Trophoblast cell (in vitro differentiated cells and primary cell): ENCODE measurements around the gene SPPL3.

Experiments used
- DNase-seq, 2 donors: peaks; one replicate each; pipeline ENCODE4 v3.0.0-alpha.2; 2016
- H2AFZ ChIP-seq: 2 replicates; pipeline ENCODE4 v1.6.1; 2013; ENCODE audit warnings: low read length, moderate library complexity, mild to moderate bottlenecking; ENCODE audit not compliant: insufficient read depth, poor library complexity
- H2AK5ac ChIP-seq: 2 replicates; pipeline ENCODE4 v1.6.1; 2013; ENCODE audit warnings: mild to moderate bottlenecking, low read length
- H2BK120ac ChIP-seq: 2 replicates; pipeline ENCODE4 v1.6.1; 2013; ENCODE audit warnings: low read length, mild to moderate bottlenecking, moderate library complexity; ENCODE audit not compliant: insufficient read depth, poor library complexity
- H2BK12ac ChIP-seq: 2 replicates; pipeline ENCODE4 v1.6.1; 2013; ENCODE audit warnings: mild to moderate bottlenecking, low read length, moderate library complexity
- H2BK5ac ChIP-seq: 2 replicates; pipeline ENCODE4 v1.6.1; 2013; ENCODE audit warnings: low read length, low read depth, moderate library complexity, mild to moderate bottlenecking; ENCODE audit not compliant: poor library complexity
- H3K14ac ChIP-seq: 2 replicates; pipeline ENCODE4 v1.6.1; 2013; ENCODE audit warnings: mild to moderate bottlenecking, low read length
- H3K18ac ChIP-seq: 2 replicates; pipeline ENCODE4 v1.6.1; 2013; ENCODE audit warnings: mild to moderate bottlenecking, low read length
- H3K23ac ChIP-seq: 2 replicates; pipeline ENCODE4 v1.6.1; 2013; ENCODE audit warnings: low read length
- H3K27ac ChIP-seq: 2 replicates; pipeline ENCODE4 v1.5.1; 2013; ENCODE audit warnings: low read depth, mild to moderate bottlenecking, inconsistent platforms, low read length, moderate library complexity
- H3K27me3 ChIP-seq: 2 replicates; pipeline ENCODE4 v1.6.1; 2013; ENCODE audit warnings: inconsistent platforms, mild to moderate bottlenecking, low read length, moderate library complexity; ENCODE audit not compliant: insufficient read depth
- H3K36me3 ChIP-seq, 2 experiments: 1 replicate in 1 of 2; 2 replicates in 1 of 2; pipeline ENCODE4 v1.6.1; 2013; ENCODE audit warnings: low read length in 2 of 2, mild to moderate bottlenecking in 2 of 2, moderate library complexity in 1 of 2; ENCODE audit not compliant: insufficient read depth in 2 of 2, control insufficient read depth in 1 of 2
- H3K4ac ChIP-seq: 2 replicates; pipeline ENCODE4 v1.6.1; 2013; ENCODE audit warnings: low read depth, mild to moderate bottlenecking, low read length, moderate library complexity
- H3K4me1 ChIP-seq, 2 experiments: 1 replicate in 1 of 2; 2 replicates in 1 of 2; pipeline ENCODE4 v1.6.1; 2013; ENCODE audit warnings: low read length in 2 of 2, mild to moderate bottlenecking in 2 of 2, moderate library complexity in 1 of 2; ENCODE audit not compliant: insufficient read depth in 2 of 2, control insufficient read depth in 1 of 2
- H3K4me2 ChIP-seq: 2 replicates; pipeline ENCODE4 v1.6.1; 2013; ENCODE audit warnings: inconsistent platforms, mild to moderate bottlenecking, low read length, moderate library complexity
- H3K4me3 ChIP-seq: 2 replicates; pipeline ENCODE4 v1.5.1; 2013; ENCODE audit warnings: mild to moderate bottlenecking, low read depth, low read length, inconsistent platforms
- H3K79me1 ChIP-seq: one replicate; pipeline ENCODE4 v1.6.1; 2013; ENCODE audit warnings: low read length
- H3K79me2 ChIP-seq: 2 replicates; pipeline ENCODE4 v1.6.1; 2013; ENCODE audit warnings: low read length, mild to moderate bottlenecking; ENCODE audit not compliant: control insufficient read depth, insufficient read depth, poor library complexity
- H3K9ac ChIP-seq: 2 replicates; pipeline ENCODE4 v1.6.1; 2013; ENCODE audit warnings: mild to moderate bottlenecking, low read length
- H3K9me3 ChIP-seq: 2 replicates; pipeline ENCODE4 v1.6.1; 2013; ENCODE audit warnings: low read depth, mild to moderate bottlenecking, control low read depth, inconsistent platforms, low read length; ENCODE audit not compliant: insufficient read depth
- H4K12ac ChIP-seq: 2 replicates; pipeline ENCODE4 v1.6.1; 2013; ENCODE audit warnings: low read depth, mild to moderate bottlenecking, low read length, moderate library complexity
- H4K8ac ChIP-seq: 2 replicates; pipeline ENCODE4 v1.6.1; 2013; ENCODE audit warnings: low read depth, mild to moderate bottlenecking, low read length, moderate library complexity
- H4K91ac ChIP-seq: one replicate; pipeline ENCODE4 v1.6.1; 2013; ENCODE audit warnings: low read depth, mild to moderate bottlenecking, low read length, moderate library complexity
- WGBS: extraction: QIAGEN DNeasy Blood & Tissue Kit; methylation state at CpG from one replicate; pipeline ENCODE4 v1.1.7; 2013; ENCODE audit warnings: missing lambda C conversion rate; ENCODE audit not compliant: insufficient read length, insufficient coverage; ENCODE audit errors: extremely low coverage; 5-methylcytosine and 5-hydroxymethylcytosine counted together

SPPL3 gene

DNA sequence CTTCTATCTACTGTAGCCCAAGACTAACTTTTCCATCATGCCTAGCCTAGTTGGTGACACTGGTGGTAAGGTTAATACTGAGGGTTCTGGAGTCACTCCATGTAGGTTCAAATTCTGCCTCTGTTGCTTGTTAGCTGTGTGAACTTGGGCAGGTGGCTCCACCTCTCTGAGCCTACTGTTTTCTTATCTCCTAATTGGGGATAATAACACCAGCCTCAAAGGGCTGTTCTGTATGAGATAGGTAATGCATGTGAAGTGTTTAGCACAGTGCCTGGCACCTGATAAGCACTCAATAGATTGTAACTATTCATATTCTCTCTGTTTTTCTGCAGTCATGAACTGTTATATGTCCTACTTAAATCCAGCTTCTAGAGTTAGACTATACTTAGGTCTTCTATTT is 17.5 kb upstream of the SPPL3 start:
- no peak overlapping the region for H2AFZ ChIP-seq
- H3K4me1 ChIP-seq: peaks cover 6 to 10% of the 10 kb centered on the region in 2 experiments
- H3K14ac ChIP-seq: no peak overlapping the region
- no peak overlapping the region for H2AK5ac ChIP-seq
- H2BK5ac ChIP-seq: no peak overlapping the region
- no peaks in the 10 kb centered on the region for H3K36me3 ChIP-seq
- no peaks in the 10 kb centered on the region for H3K79me2 ChIP-seq
- no peak for DNase-seq
- no peak overlapping the region for H3K4me3 ChIP-seq
- no peak overlapping the region for H3K9ac ChIP-seq
- peaks cover 10% of the 10 kb centered on the region for H3K79me1 ChIP-seq
- H4K12ac ChIP-seq: no peak overlapping the region
- no peak overlapping the region for H2BK120ac ChIP-seq
- H2BK12ac ChIP-seq: no peak overlapping the region
- H3K4me2 ChIP-seq: no peak overlapping the region
- no peak overlapping the region for H3K4ac ChIP-seq
- no peaks in the 10 kb centered on the region for H3K9me3 ChIP-seq
- no peak overlapping the region for H3K18ac ChIP-seq
- H4K91ac ChIP-seq: no peak overlapping the region
- no peak overlapping the region for H4K8ac ChIP-seq
- H3K27me3 ChIP-seq: no peaks in the 10 kb centered on the region
- no peak overlapping the region for H3K23ac ChIP-seq
- H3K27ac ChIP-seq: no peak overlapping the region

GRCh38 chr12:120920178-120920577 is 16.0 kb upstream of the SPPL3 start:
- no peak overlapping the region for H4K8ac ChIP-seq
- H3K9ac ChIP-seq: no peak overlapping the region
- WGBS: no CpG with 5 or more reads among the region's 3 CpGs
- no peaks in the 10 kb centered on the region for H3K79me2 ChIP-seq
- no peaks in the 10 kb centered on the region for H3K4me1 ChIP-seq
- no peak overlapping the region for H3K4me3 ChIP-seq
- no peaks in the 10 kb centered on the region for H3K27me3 ChIP-seq
- no peak overlapping the region for H4K12ac ChIP-seq
- no peak overlapping the region for H2BK120ac ChIP-seq
- H3K79me1 ChIP-seq: peaks cover 2% of the 10 kb centered on the region
- H3K27ac ChIP-seq: no peak overlapping the region
- H2AFZ ChIP-seq: no peak overlapping the region
- no peak for DNase-seq
- no peak overlapping the region for H3K14ac ChIP-seq
- H3K18ac ChIP-seq: no peak overlapping the region
- no peak overlapping the region for H2BK5ac ChIP-seq
- H2BK12ac ChIP-seq: no peak overlapping the region
- H3K23ac ChIP-seq: no peak overlapping the region
- no peaks in the 10 kb centered on the region for H3K36me3 ChIP-seq
- H2AK5ac ChIP-seq: no peak overlapping the region
- no peak overlapping the region for H4K91ac ChIP-seq
- no peaks in the 10 kb centered on the region for H3K9me3 ChIP-seq
- H3K4ac ChIP-seq: no peak overlapping the region
- H3K4me2 ChIP-seq: no peak overlapping the region

- H3K4ac ChIP-seq: no peak overlapping the region
- no peak overlapping the region for H4K12ac ChIP-seq
- H2BK120ac ChIP-seq: no peak overlapping the region
- H3K27me3 ChIP-seq: no peaks in the 10 kb centered on the region
- no peaks in the 10 kb centered on the region for H3K36me3 ChIP-seq
- DNase-seq: no peak
- H4K8ac ChIP-seq: no peak overlapping the region
- no peak overlapping the region for H2AK5ac ChIP-seq
- H3K79me1 ChIP-seq: no peaks in the 10 kb centered on the region
- H3K27ac ChIP-seq: no peak overlapping the region
- no peak overlapping the region for H3K18ac ChIP-seq
- no peak overlapping the region for H2BK5ac ChIP-seq
- H2BK12ac ChIP-seq: no peak overlapping the region
- no peak overlapping the region for H3K4me3 ChIP-seq
- no peak overlapping the region for H3K14ac ChIP-seq
- no peak overlapping the region for H4K91ac ChIP-seq
- H3K9me3 ChIP-seq: no peaks in the 10 kb centered on the region
- H3K23ac ChIP-seq: no peak overlapping the region
- no CpG with 5 or more reads among the region's 2 CpGs for WGBS
- H2AFZ ChIP-seq: no peak overlapping the region
- no peaks in the 10 kb centered on the region for H3K79me2 ChIP-seq
- no peaks in the 10 kb centered on the region for H3K4me1 ChIP-seq
- H3K9ac ChIP-seq: no peak overlapping the region
- no peak overlapping the region for H3K4me2 ChIP-seq
Observed at GRCh38 chr12:120917748-120918147, 13.6 kb upstream of the SPPL3 start.

DNA sequence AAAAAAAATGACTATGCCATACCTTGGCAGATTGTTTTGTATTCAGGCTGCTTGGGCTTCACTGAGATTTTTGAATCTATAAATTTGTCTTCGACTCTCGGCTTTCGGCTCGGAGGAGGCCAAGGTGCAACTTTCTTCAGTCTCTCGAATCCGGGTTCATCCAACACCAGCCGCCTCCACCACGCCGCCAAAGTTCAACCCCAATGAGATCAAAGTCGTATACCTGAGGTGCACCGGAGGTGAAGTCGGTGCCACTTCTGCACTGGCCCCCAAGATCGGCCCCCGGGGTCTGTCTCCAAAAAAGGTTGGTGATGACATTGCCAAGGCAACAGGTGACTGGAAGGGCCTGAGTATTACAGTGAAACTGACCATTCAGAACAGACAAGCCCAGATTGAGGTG is 12.4 kb upstream of the SPPL3 start:
- Histone ChIP-seq H3K4me1 (no peaks in the 10 kb centered on the region), H3K4me3 (no peak overlapping the region), H3K9me3 (no peaks in the 10 kb centered on the region), H2BK12ac (no peak overlapping the region), H3K27ac (no peak overlapping the region), H3K4ac (no peak overlapping the region), H3K14ac (no peak overlapping the region), H3K36me3 (no peaks in the 10 kb centered on the region), H3K79me2 (no peaks in the 10 kb centered on the region), H2BK5ac (no peak overlapping the region), H4K91ac (no peak overlapping the region), H3K9ac (no peak overlapping the region), H2AFZ (no peak overlapping the region), H4K12ac (no peak overlapping the region), H3K18ac (no peak overlapping the region), H3K4me2 (no peak overlapping the region), H2BK120ac (no peak overlapping the region), H3K23ac (no peak overlapping the region), H3K79me1 (no peaks in the 10 kb centered on the region), H4K8ac (no peak overlapping the region), H2AK5ac (no peak overlapping the region), H3K27me3 (no peaks in the 10 kb centered on the region)
- DNase-seq: no peak
- no CpG with 5 or more reads among the region's 14 CpGs for WGBS
